Breast epithelium (tissue), 3 donors: ENCODE measurements around the gene PRPF40A.

Experiments used
- POLR2A ChIP-seq: fragments of 450-650 bp; IDR thresholded peaks from one replicate; pipeline ENCODE4 v1.6.1; 2016; ENCODE audit warnings: antibody characterized with exemption, mild to moderate bottlenecking, moderate library complexity
- POLR2AphosphoS5 ChIP-seq, 3 donors: sonication (generic); formaldehyde crosslinking; IDR thresholded peaks; one replicate each; pipeline ENCODE4 v1.6.1; 2017; ENCODE audit warnings: antibody characterized with exemption in 3 of 3

DNA sequence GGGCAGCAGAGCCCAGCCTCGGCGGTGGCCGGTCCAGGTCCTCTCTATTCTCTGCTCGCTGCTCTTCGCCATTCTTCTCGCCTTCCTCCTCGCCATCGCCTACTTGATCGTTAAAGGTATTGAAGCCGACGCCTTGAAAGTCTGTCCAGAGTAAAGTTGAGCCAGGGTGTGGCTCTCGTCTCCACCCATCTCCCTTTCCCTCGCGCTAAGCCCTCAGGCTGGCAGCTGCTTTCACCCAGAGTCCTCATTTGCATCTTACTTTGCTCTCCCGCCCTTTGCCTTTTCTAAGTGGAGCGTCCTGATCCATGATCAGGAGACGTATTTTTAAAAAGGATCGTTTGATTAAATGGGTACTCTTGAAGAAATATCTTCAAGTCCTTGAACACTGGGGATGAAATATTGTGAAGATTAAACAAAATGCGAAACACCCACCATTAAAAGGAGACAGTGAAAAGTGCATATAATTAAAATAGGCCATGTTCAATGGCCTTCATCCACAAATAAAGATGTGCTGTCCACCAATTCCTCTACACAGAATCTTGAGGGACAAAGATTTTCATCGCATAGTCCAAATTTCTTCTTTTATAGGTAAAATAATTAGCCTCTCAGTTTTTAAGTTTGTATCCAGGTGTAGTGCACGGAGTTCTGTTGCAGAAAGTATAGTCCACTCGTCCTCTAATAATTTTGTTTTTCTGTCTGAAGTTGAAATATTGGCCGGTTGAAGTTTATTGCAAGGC, 1.8 kb upstream of the PRPF40A start:
- TF ChIP-seq POLR2AphosphoS5 (IDR thresholded peaks at IDR 0.05) (no peak), POLR2A (no peak)
